Measurements from ENCODE around the gene OR10H3.

DNA sequence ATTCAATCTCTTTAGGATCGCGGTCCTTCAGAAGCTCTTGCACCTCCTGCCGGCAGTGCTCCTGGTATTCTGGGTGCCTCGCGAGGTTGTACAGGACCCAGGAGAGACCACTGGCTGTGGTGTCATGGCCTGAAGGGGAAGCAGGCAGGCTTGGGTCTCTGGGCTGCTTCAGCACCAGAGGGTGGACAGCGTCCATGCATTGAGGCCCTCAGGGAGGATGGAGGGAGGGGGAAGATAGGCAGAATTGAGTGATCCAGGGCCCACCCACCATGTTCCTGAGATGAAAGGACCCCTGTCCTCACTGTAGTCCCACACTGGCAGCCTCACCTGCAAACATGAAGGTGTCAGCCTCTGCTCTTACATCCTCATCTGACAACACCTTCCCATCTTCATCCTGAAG is 31.8 kb downstream of the OR10H3 start:
- TF ChIP-seq NFIC (IDR thresholded peaks at IDR 0.05; ENCODE audit: low read length) (no peak), ZFX (CRISPR knock-in tag; IDR thresholded peaks at IDR 0.05; ENCODE audit: low read depth) (no peak), ZNF282 (IDR thresholded peaks at IDR 0.05; ENCODE audit: partially characterized antibody) (no peak), FOXP1 (IDR thresholded peaks at IDR 0.05) (no peak), FOXP1 (CRISPR knock-in tag; IDR thresholded peaks at IDR 0.05) (no peak), TBL1XR1 (IDR thresholded peaks at IDR 0.05; ENCODE audit: borderline replicate concordance, low read length, partially characterized antibody) (no peak), ADNP (CRISPR knock-in tag; IDR thresholded peaks at IDR 0.05) (no peak), ZNF589 (CRISPR knock-in tag; conservative IDR thresholded peaks at IDR 0.05) (no peak), NFKB2 (CRISPR knock-in tag; IDR thresholded peaks at IDR 0.05; ENCODE audit: borderline replicate concordance) (no peak)
- TF ChIP-seq, protein P1, sequence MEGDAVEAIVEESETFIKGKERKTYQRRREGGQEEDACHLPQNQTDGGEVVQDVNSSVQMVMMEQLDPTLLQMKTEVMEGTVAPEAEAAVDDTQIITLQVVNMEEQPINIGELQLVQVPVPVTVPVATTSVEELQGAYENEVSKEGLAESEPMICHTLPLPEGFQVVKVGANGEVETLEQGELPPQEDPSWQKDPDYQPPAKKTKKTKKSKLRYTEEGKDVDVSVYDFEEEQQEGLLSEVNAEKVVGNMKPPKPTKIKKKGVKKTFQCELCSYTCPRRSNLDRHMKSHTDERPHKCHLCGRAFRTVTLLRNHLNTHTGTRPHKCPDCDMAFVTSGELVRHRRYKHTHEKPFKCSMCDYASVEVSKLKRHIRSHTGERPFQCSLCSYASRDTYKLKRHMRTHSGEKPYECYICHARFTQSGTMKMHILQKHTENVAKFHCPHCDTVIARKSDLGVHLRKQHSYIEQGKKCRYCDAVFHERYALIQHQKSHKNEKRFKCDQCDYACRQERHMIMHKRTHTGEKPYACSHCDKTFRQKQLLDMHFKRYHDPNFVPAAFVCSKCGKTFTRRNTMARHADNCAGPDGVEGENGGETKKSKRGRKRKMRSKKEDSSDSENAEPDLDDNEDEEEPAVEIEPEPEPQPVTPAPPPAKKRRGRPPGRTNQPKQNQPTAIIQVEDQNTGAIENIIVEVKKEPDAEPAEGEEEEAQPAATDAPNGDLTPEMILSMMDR (CRISPR knock-in tag; IDR thresholded peaks at IDR 0.05) = no peak
- TF ChIP-seq, protein P2, sequence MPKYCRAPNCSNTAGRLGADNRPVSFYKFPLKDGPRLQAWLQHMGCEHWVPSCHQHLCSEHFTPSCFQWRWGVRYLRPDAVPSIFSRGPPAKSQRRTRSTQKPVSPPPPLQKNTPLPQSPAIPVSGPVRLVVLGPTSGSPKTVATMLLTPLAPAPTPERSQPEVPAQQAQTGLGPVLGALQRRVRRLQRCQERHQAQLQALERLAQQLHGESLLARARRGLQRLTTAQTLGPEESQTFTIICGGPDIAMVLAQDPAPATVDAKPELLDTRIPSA (CRISPR knock-in tag; IDR thresholded peaks at IDR 0.05; ENCODE audit: borderline replicate concordance) = no peak
- TF ChIP-seq, protein P3, sequence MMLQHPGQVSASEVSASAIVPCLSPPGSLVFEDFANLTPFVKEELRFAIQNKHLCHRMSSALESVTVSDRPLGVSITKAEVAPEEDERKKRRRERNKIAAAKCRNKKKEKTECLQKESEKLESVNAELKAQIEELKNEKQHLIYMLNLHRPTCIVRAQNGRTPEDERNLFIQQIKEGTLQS (CRISPR knock-in tag; IDR thresholded peaks at IDR 0.05) = no peak
